Parathyroid adenoma (tissue), 2 donors: Measurements from ENCODE around the gene CDH4.

Source experiments
- H2AFZ ChIP-seq: fragments of 300-600 bp; sonication (generic); one replicate; pipeline ENCODE4 v1.7.0; 2017; ENCODE audit warnings: antibody characterized with exemption, mild to moderate bottlenecking
- H3K27ac ChIP-seq: fragments of 300-600 bp; sonication (generic); one replicate; pipeline ENCODE4 v1.7.0; 2017
- H3K27me3 ChIP-seq: fragments of 300-600 bp; sonication (generic); one replicate; pipeline ENCODE4 v1.7.0; 2017; ENCODE audit warnings: low read length; ENCODE audit not compliant: control insufficient read depth, insufficient read depth
- H3K36me3 ChIP-seq: fragments of 300-600 bp; sonication (generic); one replicate; pipeline ENCODE4 v1.7.0; 2017; ENCODE audit warnings: low read length; ENCODE audit not compliant: control insufficient read depth, insufficient read depth
- H3K4me1 ChIP-seq: fragments of 300-600 bp; sonication (generic); one replicate; pipeline ENCODE4 v1.7.0; 2017; ENCODE audit warnings: control low read depth
- H3K4me2 ChIP-seq: fragments of 300-600 bp; sonication (generic); one replicate; pipeline ENCODE4 v1.7.0; 2017; ENCODE audit warnings: low read length
- H3K4me3 ChIP-seq: fragments of 300-600 bp; sonication (generic); one replicate; pipeline ENCODE4 v1.7.0; 2017; ENCODE audit warnings: low read depth, low read length
- H3K79me2 ChIP-seq: fragments of 300-600 bp; sonication (generic); one replicate; pipeline ENCODE4 v1.7.0; 2017; ENCODE audit warnings: control low read depth
- H3K9ac ChIP-seq: fragments of 300-600 bp; sonication (generic); one replicate; pipeline ENCODE4 v1.7.0; 2017; ENCODE audit warnings: mild to moderate bottlenecking
- H3K9me3 ChIP-seq: fragments of 300-600 bp; sonication (generic); one replicate; pipeline ENCODE4 v1.7.0; 2017; ENCODE audit warnings: low read length; ENCODE audit not compliant: control insufficient read depth
- TF ChIP-seq, protein P1 (sequence below): fragments of 300-600 bp; sonication (generic); IDR thresholded peaks from one replicate; pipeline ENCODE4 v1.7.0; 2017; ENCODE audit warnings: antibody characterized with exemption, mild to moderate bottlenecking
- donor health status: primary hyperparathyroidism.

The CDH4 gene

DNA sequence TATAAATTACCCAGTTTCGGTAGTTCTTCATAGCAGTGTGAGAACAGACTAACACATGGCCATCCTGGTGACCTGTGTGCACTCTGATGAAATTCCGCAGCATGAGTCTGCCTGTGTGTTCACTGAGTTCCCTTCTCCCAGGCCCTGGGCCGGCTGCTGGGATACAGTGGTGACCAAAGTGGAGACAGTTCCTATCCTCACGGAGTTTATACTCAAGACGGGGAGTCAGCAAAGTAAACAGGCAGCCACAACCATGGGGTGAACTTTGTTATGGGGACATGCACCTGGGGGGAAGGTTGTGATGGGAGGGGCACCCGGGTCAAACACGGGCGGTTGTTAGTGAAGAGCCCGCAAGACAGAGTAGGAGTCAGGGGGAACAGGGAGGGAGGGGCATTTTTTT, 202.0 kb downstream of the CDH4 start:
- Histone ChIP-seq H3K4me2 (no peak overlapping the region), H3K9ac (no peak overlapping the region), H3K27ac (no peak overlapping the region), H3K79me2 (no peaks in the 10 kb centered on the region), H3K4me3 (no peak overlapping the region), H3K27me3 (peaks cover 2% of the 10 kb centered on the region), H3K36me3 (no peaks in the 10 kb centered on the region), H2AFZ (no peak overlapping the region), H3K4me1 (no peaks in the 10 kb centered on the region), H3K9me3 (no peaks in the 10 kb centered on the region)
- TF ChIP-seq, protein P1, sequence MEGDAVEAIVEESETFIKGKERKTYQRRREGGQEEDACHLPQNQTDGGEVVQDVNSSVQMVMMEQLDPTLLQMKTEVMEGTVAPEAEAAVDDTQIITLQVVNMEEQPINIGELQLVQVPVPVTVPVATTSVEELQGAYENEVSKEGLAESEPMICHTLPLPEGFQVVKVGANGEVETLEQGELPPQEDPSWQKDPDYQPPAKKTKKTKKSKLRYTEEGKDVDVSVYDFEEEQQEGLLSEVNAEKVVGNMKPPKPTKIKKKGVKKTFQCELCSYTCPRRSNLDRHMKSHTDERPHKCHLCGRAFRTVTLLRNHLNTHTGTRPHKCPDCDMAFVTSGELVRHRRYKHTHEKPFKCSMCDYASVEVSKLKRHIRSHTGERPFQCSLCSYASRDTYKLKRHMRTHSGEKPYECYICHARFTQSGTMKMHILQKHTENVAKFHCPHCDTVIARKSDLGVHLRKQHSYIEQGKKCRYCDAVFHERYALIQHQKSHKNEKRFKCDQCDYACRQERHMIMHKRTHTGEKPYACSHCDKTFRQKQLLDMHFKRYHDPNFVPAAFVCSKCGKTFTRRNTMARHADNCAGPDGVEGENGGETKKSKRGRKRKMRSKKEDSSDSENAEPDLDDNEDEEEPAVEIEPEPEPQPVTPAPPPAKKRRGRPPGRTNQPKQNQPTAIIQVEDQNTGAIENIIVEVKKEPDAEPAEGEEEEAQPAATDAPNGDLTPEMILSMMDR = no peak

DNA sequence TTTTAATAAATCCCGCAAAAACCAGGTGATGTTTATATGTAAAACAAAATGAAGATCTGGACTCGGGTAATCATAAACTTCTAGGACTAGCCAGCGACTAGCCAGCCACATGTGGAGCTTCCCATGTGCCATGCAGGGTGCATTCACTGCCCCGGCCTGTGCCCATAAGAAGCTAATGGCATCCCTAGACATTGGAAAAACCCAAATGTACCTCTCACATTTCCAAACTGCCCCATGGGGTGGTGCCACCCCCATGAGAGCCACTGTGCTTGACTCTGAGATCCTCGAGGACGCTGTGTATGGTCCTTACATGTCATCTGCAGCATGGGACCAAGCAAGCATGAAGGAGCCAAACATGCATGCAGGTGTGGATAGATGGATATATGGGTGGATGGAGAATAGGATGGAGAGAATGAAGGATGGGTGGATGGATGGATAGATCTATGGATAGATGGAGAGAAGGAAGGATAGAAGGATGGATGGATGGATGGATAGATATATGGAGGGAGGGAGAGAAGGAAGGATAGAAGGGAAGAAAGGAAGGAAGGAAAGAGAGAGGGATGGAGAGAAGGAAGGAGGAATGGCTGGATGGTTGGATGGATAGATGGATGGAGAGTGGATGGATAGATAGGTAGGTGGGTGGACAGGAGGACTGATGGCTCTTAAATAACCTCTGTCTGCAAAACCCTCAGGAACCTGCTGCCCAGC, 203.6 kb downstream of the CDH4 start:
- Histone ChIP-seq H3K79me2 (no peaks in the 10 kb centered on the region), H3K4me2 (no peak overlapping the region), H3K9ac (no peak overlapping the region), H3K27me3 (no peaks in the 10 kb centered on the region), H3K36me3 (no peaks in the 10 kb centered on the region), H3K4me1 (no peaks in the 10 kb centered on the region), H3K9me3 (no peaks in the 10 kb centered on the region), H3K4me3 (no peak overlapping the region), H2AFZ (no peak overlapping the region), H3K27ac (no peak overlapping the region)
- TF ChIP-seq, protein P1 = no peak

DNA sequence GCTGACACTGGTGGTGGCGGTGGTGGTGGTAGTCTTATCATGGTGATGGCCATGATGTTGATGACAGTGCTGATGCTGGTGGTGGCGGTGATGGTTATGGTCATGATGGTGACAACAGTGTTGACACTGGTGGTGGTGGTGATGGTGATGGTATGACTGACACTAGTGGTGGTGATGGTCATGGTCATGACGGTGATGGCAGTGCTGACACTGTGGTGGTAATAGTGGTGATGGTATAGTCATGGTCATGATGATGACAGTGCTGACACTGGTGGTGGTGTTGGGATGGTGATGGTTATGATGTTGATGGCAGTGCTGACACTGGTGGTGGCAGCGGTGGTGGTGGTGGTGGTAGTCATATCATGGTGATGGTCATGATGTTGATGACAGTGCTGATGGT, 205.7 kb downstream of the CDH4 start:
- H3K36me3 ChIP-seq = no peaks in the 10 kb centered on the region
- no peaks in the 10 kb centered on the region for H3K4me1 ChIP-seq
- TF ChIP-seq, protein P1 = no peak
- no peak overlapping the region for H3K27ac ChIP-seq
- no peak overlapping the region for H3K4me2 ChIP-seq
- no peaks in the 10 kb centered on the region for H3K27me3 ChIP-seq
- H3K79me2 ChIP-seq = no peaks in the 10 kb centered on the region
- H3K9ac ChIP-seq = no peak overlapping the region
- no peaks in the 10 kb centered on the region for H3K9me3 ChIP-seq
- H3K4me3 ChIP-seq = no peak overlapping the region
- H2AFZ ChIP-seq = no peak overlapping the region

DNA sequence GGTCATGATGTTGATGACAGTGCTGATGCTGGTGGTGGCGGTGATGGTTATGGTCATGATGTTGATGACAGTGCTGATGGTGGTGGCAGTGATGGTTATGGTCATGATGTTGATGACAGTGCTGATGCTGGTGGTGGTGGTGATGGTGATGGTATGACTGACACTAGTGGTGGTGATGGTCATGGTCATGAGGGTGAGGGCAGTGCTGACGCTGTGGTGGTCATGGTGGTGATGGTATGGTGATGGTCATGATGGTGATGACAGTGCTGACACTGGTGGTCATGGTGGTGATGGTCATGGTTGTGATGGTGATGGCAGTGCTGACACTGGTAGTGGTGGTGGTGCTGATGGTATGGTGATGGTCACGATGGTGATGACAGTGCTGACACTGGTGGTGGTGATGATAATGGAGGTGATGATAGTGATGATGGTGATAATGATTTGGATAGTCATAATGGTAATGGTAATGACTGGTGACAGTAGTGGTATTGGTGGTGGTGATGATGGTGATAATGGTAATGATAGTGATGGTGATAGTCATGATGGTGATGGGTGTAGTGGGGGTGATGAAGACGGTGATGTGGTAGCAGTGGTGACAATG, 206.2 kb downstream of the CDH4 start:
- no peaks in the 10 kb centered on the region for H3K27me3 ChIP-seq
- no peaks in the 10 kb centered on the region for H3K9me3 ChIP-seq
- no peaks in the 10 kb centered on the region for H3K36me3 ChIP-seq
- H2AFZ ChIP-seq = no peak overlapping the region
- no peaks in the 10 kb centered on the region for H3K4me1 ChIP-seq
- H3K4me2 ChIP-seq = no peak overlapping the region
- no peaks in the 10 kb centered on the region for H3K79me2 ChIP-seq
- H3K4me3 ChIP-seq = no peak overlapping the region
- TF ChIP-seq, protein P1 = no peak
- no peak overlapping the region for H3K9ac ChIP-seq
- no peak overlapping the region for H3K27ac ChIP-seq

DNA sequence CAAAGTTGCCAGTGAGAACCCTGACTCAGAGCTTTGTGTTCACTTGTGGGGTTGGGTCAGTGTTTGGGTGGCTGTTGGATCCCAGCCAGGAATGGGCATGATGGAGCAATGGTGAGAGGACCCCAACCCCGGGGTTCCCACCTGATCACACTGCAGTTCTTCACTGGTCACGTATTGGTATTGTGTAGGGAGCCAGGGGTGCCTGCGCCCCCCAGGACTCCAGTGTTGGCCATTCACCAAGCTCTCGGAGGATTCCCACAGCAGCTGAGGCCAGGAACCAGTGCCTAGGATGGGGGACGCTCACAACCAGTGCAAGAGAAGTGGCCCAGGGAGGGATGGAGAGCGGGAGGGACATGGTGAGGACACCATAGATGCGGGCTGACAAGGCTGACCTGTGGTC, 207.2 kb downstream of the CDH4 start:
- Histone ChIP-seq H3K79me2 (no peaks in the 10 kb centered on the region), H3K4me3 (no peak overlapping the region), H2AFZ (no peak overlapping the region), H3K9ac (no peak overlapping the region), H3K27ac (no peak overlapping the region), H3K4me1 (no peaks in the 10 kb centered on the region), H3K27me3 (no peaks in the 10 kb centered on the region), H3K4me2 (no peak overlapping the region), H3K9me3 (no peaks in the 10 kb centered on the region), H3K36me3 (no peaks in the 10 kb centered on the region)
- TF ChIP-seq, protein P1 = no peak
